H9 (cell line): Measurements from ENCODE around the gene ROR1. TPM values are rescaled to one million over a fixed set of nuclear protein-coding genes. Genes with fewer than 3 reads are reported as not detected.

Experiments used
- DNase-seq: peaks from one replicate; pipeline ENCODE4 v3.0.0-alpha.2; 2017
- H2AFZ ChIP-seq: one replicate; pipeline ENCODE4 v1.6.1; 2013; ENCODE audit warnings: mild to moderate bottlenecking, low read length, control low read depth, moderate library complexity
- H2AK5ac ChIP-seq: 2 replicates; pipeline ENCODE4 v1.6.1; 2013; ENCODE audit warnings: low read length, control low read depth, mixed read lengths; ENCODE audit not compliant: insufficient read length
- H2BK120ac ChIP-seq: one replicate; pipeline ENCODE4 v1.6.1; 2013; ENCODE audit warnings: low read depth, mild to moderate bottlenecking, low read length, control low read depth, inconsistent platforms; ENCODE audit not compliant: poor library complexity, severe bottlenecking
- H2BK12ac ChIP-seq: 2 replicates; pipeline ENCODE4 v1.6.1; 2013; ENCODE audit warnings: low read length, control low read depth, mixed read lengths, low read depth; ENCODE audit not compliant: insufficient read length
- H2BK15ac ChIP-seq: 2 replicates; pipeline ENCODE4 v1.6.1; 2013; ENCODE audit warnings: low read depth, low read length, control low read depth
- H2BK20ac ChIP-seq: one replicate; pipeline ENCODE4 v1.6.1; 2013; ENCODE audit warnings: low read depth, mild to moderate bottlenecking, low read length, control low read depth, inconsistent platforms; ENCODE audit not compliant: poor library complexity, severe bottlenecking
- H2BK5ac ChIP-seq: 2 replicates; pipeline ENCODE4 v1.6.1; 2013; ENCODE audit warnings: low read length, control low read depth, mixed read lengths; ENCODE audit not compliant: insufficient read length
- H3K14ac ChIP-seq: 2 replicates; pipeline ENCODE4 v1.6.1; 2013; ENCODE audit warnings: low read length, control low read depth; ENCODE audit not compliant: insufficient read depth
- H3K18ac ChIP-seq: 2 replicates; pipeline ENCODE4 v1.6.1; 2013; ENCODE audit warnings: low read depth, mild to moderate bottlenecking, mixed read lengths, low read length, control low read depth; ENCODE audit not compliant: insufficient read length
- H3K23ac ChIP-seq: 2 replicates; pipeline ENCODE4 v1.6.1; 2013; ENCODE audit warnings: low read length, control low read depth, mixed read lengths, low read depth; ENCODE audit not compliant: insufficient read length
- H3K23me2 ChIP-seq: 2 replicates; pipeline ENCODE4 v1.6.1; 2013; ENCODE audit warnings: low read depth, mild to moderate bottlenecking, mixed read lengths, low read length, control low read depth; ENCODE audit not compliant: insufficient read length, poor library complexity, severe bottlenecking
- H3K27ac ChIP-seq: 2 replicates; pipeline ENCODE4 v1.5.1; 2013; ENCODE audit warnings: low read length, control low read depth, mixed read lengths, low read depth; ENCODE audit not compliant: insufficient read length
- H3K27me3 ChIP-seq: 2 replicates; pipeline ENCODE4 v1.6.1; 2013; ENCODE audit warnings: low read length, control low read depth, inconsistent platforms; ENCODE audit not compliant: insufficient read depth
- H3K4ac ChIP-seq: 2 replicates; pipeline ENCODE4 v1.6.1; 2013; ENCODE audit warnings: low read depth, mild to moderate bottlenecking, control low read depth, inconsistent platforms, low read length, moderate library complexity
- H3K4me1 ChIP-seq: 2 replicates; pipeline ENCODE4 v1.6.1; 2013; ENCODE audit warnings: low read length, control low read depth, inconsistent platforms; ENCODE audit not compliant: insufficient read depth
- H3K4me2 ChIP-seq: 2 replicates; pipeline ENCODE4 v1.6.1; 2013; ENCODE audit warnings: low read length, control low read depth, mixed read lengths; ENCODE audit not compliant: insufficient read length, insufficient read depth
- H3K56ac ChIP-seq: 2 replicates; pipeline ENCODE4 v1.6.1; 2013; ENCODE audit warnings: low read depth, mild to moderate bottlenecking, mixed read lengths, low read length, control low read depth; ENCODE audit not compliant: insufficient read length
- H3K79me1 ChIP-seq: 2 replicates; pipeline ENCODE4 v1.6.1; 2013; ENCODE audit warnings: low read depth, mild to moderate bottlenecking, moderate library complexity, low read length, control low read depth, inconsistent platforms; ENCODE audit not compliant: insufficient read depth, poor library complexity, severe bottlenecking
- H3K79me2 ChIP-seq: 2 replicates; pipeline ENCODE4 v1.6.1; 2013; ENCODE audit warnings: low read length, control low read depth, inconsistent platforms; ENCODE audit not compliant: insufficient read depth
- H3K9ac ChIP-seq: 2 replicates; pipeline ENCODE4 v1.6.1; 2013; ENCODE audit warnings: low read length, control low read depth, mixed read lengths; ENCODE audit not compliant: insufficient read length; ENCODE audit errors: extremely low read depth
- H3K9me3 ChIP-seq: one replicate; pipeline ENCODE4 v1.6.1; 2013; ENCODE audit warnings: low read depth, low read length, inconsistent platforms; ENCODE audit not compliant: control insufficient read depth
- H3T11ph ChIP-seq: one replicate; pipeline ENCODE4 v1.6.1; 2013; ENCODE audit warnings: mild to moderate bottlenecking, low read length, control low read depth, inconsistent platforms
- H4K20me1 ChIP-seq: one replicate; pipeline ENCODE4 v1.6.1; 2013; ENCODE audit not compliant: control insufficient read depth, insufficient read length, insufficient read depth
- H4K5ac ChIP-seq: 2 replicates; pipeline ENCODE4 v1.6.1; 2013; ENCODE audit warnings: low read depth, mild to moderate bottlenecking, mixed read lengths, low read length, control low read depth; ENCODE audit not compliant: insufficient read length
- H4K8ac ChIP-seq: replicated peaks from 2 replicates; pipeline ENCODE4 v1.6.1; 2013; ENCODE audit warnings: low read length, control low read depth, mixed read lengths, low read depth; ENCODE audit not compliant: insufficient read length
- H4K91ac ChIP-seq: 2 replicates; pipeline ENCODE4 v1.6.1; 2013; ENCODE audit warnings: low read depth, mild to moderate bottlenecking, moderate library complexity, mixed read lengths, low read length, control low read depth; ENCODE audit not compliant: insufficient read length
- H3K27ac Mint-ChIP-seq, 3 experiments: 2 replicates in 2 of 3; 3 replicates in 1 of 3; pipeline ENCODE4 v1.8.0; 2020 to 2021; ENCODE audit warnings: mixed read lengths in 3 of 3, mild to moderate bottlenecking in 1 of 3, moderate library complexity in 1 of 3
- H3K27me3 Mint-ChIP-seq: 2 replicates; pipeline ENCODE4 v1.8.0; 2021; ENCODE audit warnings: low read depth, mild to moderate bottlenecking, moderate library complexity, mixed read lengths
- H3K36me3 Mint-ChIP-seq, 3 experiments: 2 replicates in 2 of 3; 3 replicates in 1 of 3; pipeline ENCODE4 v1.8.0; 2020 to 2021; ENCODE audit warnings: low read depth in 3 of 3, mixed read lengths in 3 of 3; ENCODE audit not compliant: insufficient read depth in 1 of 3
- H3K4me1 Mint-ChIP-seq, 2 experiments: 2 replicates each; pipeline ENCODE4 v1.8.0; 2020; ENCODE audit warnings: mixed read lengths in 2 of 2
- H3K4me3 Mint-ChIP-seq, 2 experiments: 2 replicates in 1 of 2; 3 replicates in 1 of 2; pipeline ENCODE4 v1.8.0; 2020 to 2021; ENCODE audit warnings: mild to moderate bottlenecking in 2 of 2, mixed read lengths in 2 of 2, moderate library complexity in 1 of 2
- H3K9me3 Mint-ChIP-seq, 2 experiments: 2 replicates in 1 of 2; 3 replicates in 1 of 2; pipeline ENCODE4 v1.8.0; 2020; ENCODE audit warnings: mild to moderate bottlenecking in 2 of 2, mixed read lengths in 2 of 2, moderate library complexity in 1 of 2
- CTCF ChIP-seq: fragments of 200-600 bp; sonication (generic); conservative IDR thresholded peaks from 3 replicates; pipeline ENCODE4 v1.8.0; 2021; ENCODE audit warnings: antibody characterized with exemption, mild to moderate bottlenecking
- WGBS: extraction: QIAGEN DNeasy Blood & Tissue Kit; methylation state at CpG from one replicate; pipeline ENCODE4 v1.1.7; 2013; ENCODE audit warnings: missing lambda C conversion rate, low lambda C conversion rate, mixed read lengths; ENCODE audit not compliant: insufficient read length; ENCODE audit errors: extremely low coverage; 5-methylcytosine and 5-hydroxymethylcytosine counted together
- total RNA-seq: library from RNA; stranded (reverse); gene quantifications from 2 replicates; pipeline ENCODE4 v1.2.1, GENCODE V29; 2021

The ROR1 gene
- total RNA-seq, 1 experiment from 2014 or later = 75.9 TPM

DNA sequence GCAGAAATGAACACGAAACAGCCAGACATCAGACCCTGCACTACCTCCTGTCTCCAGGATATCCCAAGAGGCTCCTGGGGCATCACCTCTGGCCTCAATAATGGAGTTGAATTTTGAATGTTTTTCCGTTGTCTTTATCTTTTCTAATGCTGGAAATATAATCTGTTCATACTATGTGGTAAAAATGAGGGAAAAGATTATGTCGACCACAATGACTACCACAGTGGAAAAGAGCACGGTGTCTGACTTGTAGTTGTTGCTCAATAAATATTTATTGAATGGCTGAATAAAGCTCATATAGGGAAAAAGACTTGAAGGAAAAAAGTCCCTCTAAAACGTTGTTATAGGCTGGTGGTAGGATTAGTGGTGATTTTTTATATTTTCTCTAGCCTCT is 44.6 kb upstream of the ROR1 start:
- Histone ChIP-seq H2BK15ac (no peak overlapping the region), H2BK120ac (no peak overlapping the region), H4K91ac (no peak overlapping the region), H4K20me1 (no peaks in the 10 kb centered on the region), H3K27me3 (no peaks in the 10 kb centered on the region), H3K18ac (no peak overlapping the region), H3K23me2 (no peaks in the 10 kb centered on the region), H3K27ac (no peak overlapping the region), H3K23ac (no peak overlapping the region), H2BK5ac (no peak overlapping the region), H4K5ac (no peak overlapping the region), H3K79me1 (no peaks in the 10 kb centered on the region), H2AFZ (no peak overlapping the region), H3K14ac (no peak overlapping the region), H2BK12ac (no peak overlapping the region), H4K8ac (no peak overlapping the region), H3K4ac (no peak overlapping the region), H3K9me3 (no peaks in the 10 kb centered on the region), H3K4me2 (no peak overlapping the region), H3K9ac (no peak overlapping the region), H3T11ph (no peak overlapping the region), H3K79me2 (no peaks in the 10 kb centered on the region), H2BK20ac (no peak overlapping the region), H3K4me1 (no peaks in the 10 kb centered on the region; the same call in 1 of the 2 replicates), H3K56ac (no peak overlapping the region), H2AK5ac (no peak overlapping the region)
- Mint-ChIP-seq H3K27me3 (peaks cover 2% of the 10 kb centered on the region; the same call in 1 of the 2 replicates), H3K36me3 (peaks cover 7 to 14% (median 7%) of the 10 kb centered on the region in 3 experiments; a peak in 6 of 7 replicates), H3K9me3 (peaks cover 11 to 19% of the 10 kb centered on the region in 2 experiments), H3K4me3 (no peak overlapping the region), H3K4me1 (peaks cover 38 to 43% of the 10 kb centered on the region in 2 experiments), H3K27ac (peak overlapping the region in 1 of 3 experiments; percentile 97; a peak in 3 of 7 replicates)
- no peak for DNase-seq
- no CpG with 5 or more reads among the region's 5 CpGs for WGBS
- no peak for TF ChIP-seq CTCF
